Stimulated activated memory B cell treated with anti-CD40 and anti-IgM and Interleukin-4, amounts not matched to agents 10 μg/mL and 1 μg/mL and 100 μg/mL, for 72 hours (primary cell): ENCODE measurements around the gene EHD2.
"Not testable (repeated sequence)": the region's sequence is repeated elsewhere in the genome, so short reads cannot be mapped to it uniquely, and the experiment has no call there.

ENCODE experiments used
- ATAC-seq: fragments of 150-1000 bp; cut with Tn5 transposase; 2 replicates; pipeline ENCODE4 v1.10.0; 2021
- H3K27ac Mint-ChIP-seq: one replicate; pipeline ENCODE4 v1.8.0; 2022; ENCODE audit warnings: mild to moderate bottlenecking, mixed read lengths
- H3K27me3 Mint-ChIP-seq: one replicate; pipeline ENCODE4 v1.8.0; 2022; ENCODE audit warnings: mixed read lengths
- H3K36me3 Mint-ChIP-seq: one replicate; pipeline ENCODE4 v1.8.0; 2022; ENCODE audit warnings: mixed read lengths
- H3K4me1 Mint-ChIP-seq: one replicate; pipeline ENCODE4 v1.8.0; 2022; ENCODE audit warnings: mixed read lengths
- H3K4me3 Mint-ChIP-seq: one replicate; pipeline ENCODE4 v1.8.0; 2022; ENCODE audit warnings: mild to moderate bottlenecking, moderate library complexity, mixed read lengths
- H3K9me3 Mint-ChIP-seq: one replicate; pipeline ENCODE4 v1.8.0; 2022; ENCODE audit warnings: mixed read lengths

EHD2 gene

DNA sequence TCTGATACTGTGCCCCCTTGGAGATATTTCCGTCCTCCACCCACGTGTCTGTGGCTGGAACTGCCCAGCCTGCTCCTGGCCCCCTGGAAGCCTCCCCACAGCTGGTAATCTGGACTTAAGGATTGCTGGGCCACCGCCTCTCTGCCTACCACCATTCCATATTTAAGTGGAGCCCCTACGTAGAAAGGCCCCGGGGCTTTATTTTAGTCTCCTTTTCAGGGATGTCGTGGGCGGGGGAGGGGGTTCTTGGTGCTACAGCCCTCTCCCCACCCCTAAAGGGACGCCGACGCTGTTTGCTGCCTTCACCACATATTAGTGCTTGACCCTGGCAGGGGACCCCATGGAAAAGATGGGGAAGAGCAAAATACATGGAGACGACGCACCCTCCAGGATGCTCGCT is 29.4 kb downstream of the EHD2 start:
- peak overlapping the region; percentile 82 for H3K4me3 Mint-ChIP-seq
- H3K36me3 Mint-ChIP-seq: no peaks in the 10 kb centered on the region
- H3K27me3 Mint-ChIP-seq: no peaks in the 10 kb centered on the region
- peaks cover 32% of the 10 kb centered on the region for H3K4me1 Mint-ChIP-seq
- peaks cover 7% of the 10 kb centered on the region for H3K9me3 Mint-ChIP-seq
- H3K27ac Mint-ChIP-seq: peak overlapping the region; percentile 62
- ATAC-seq: no peak

DNA sequence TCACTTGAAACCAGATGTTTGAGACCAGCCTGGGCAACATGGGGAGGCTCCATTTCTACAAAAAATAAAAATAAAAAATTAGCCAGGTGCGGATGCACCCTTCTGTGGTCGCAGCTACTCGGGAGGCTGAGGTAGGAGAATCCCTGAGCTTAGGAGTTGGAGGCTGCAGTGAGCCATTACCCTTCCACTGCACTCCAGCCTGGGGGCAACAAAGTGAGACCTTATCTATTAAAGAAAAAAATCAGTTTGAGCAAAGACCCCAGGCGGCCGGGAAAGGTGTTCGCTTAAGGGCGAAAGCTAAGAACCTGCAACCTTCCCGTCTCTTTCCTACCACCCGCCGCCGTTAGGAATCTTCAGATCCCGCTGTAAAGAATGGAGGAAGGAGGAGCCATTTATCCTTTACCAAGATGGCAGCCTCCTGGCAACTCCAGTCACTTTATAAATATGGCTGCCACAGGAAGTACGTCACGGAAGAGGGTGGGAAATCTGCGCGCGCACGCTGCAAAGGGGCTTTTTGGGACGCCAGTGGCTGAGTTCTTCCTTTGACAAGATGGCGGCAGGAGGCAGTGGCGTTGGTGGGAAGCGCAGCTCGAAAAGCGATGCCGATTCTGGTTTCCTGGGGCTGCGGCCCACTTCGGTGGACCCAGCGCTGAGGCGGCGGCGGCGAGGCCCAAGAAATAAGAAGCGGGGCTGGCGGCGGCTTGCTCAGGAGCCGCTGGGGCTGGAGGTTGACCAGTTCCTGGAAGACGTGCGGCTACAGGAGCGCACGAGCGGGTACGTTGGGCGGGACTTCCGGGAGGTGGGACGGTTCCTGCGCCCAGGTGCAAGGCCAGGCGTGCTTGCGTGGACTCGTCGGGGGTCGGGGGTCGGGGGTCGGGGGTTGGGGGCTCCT is 32.0 kb downstream of the EHD2 start, which contains the start of gene NOP53:
NOP53 (plus strand) TSS at position 537 of the 892 bp plus-strand sequence; CDS start at position 551, 14 bp downstream.
- no peaks in the 10 kb centered on the region for H3K27me3 Mint-ChIP-seq
- H3K9me3 Mint-ChIP-seq: peaks cover 7% of the 10 kb centered on the region
- peak; percentile 86 for ATAC-seq
- H3K4me3 Mint-ChIP-seq: peak within 1 kb of the TSS; percentile 88
- peaks cover 48% of the 10 kb centered on the region for H3K4me1 Mint-ChIP-seq
- H3K36me3 Mint-ChIP-seq: peaks cover 24% of the 10 kb centered on the region
- H3K27ac Mint-ChIP-seq: peak within 1 kb of the TSS; percentile 99

DNA sequence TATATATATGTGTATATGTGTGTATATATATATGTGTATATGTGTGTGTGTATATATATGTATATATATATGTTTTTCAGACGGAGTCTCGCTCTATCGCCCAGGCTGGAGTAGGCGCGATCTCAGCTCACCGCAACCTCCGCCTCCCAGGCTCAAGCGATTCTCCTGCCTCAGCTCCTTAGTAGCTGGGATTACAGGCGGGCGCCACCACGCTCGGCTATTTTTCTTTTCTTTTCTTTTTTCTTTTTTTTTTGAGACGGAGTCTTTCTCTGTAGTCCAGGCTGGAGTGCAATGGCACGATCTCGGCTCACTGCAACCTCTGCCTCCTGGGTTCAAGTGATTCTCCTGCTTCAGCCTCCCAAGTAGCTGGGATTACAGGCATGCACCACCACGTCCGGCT is 32.9 kb downstream of the EHD2 start:
- Mint-ChIP-seq H3K4me1 (peaks cover 48% of the 10 kb centered on the region), H3K36me3 (peaks cover 31% of the 10 kb centered on the region), H3K4me3 (peak overlapping the region; percentile 88), H3K27ac (peak overlapping the region; percentile 99)
- H3K9me3 Mint-ChIP-seq, ATAC-seq, H3K27me3 Mint-ChIP-seq: not testable (repeated sequence)

DNA sequence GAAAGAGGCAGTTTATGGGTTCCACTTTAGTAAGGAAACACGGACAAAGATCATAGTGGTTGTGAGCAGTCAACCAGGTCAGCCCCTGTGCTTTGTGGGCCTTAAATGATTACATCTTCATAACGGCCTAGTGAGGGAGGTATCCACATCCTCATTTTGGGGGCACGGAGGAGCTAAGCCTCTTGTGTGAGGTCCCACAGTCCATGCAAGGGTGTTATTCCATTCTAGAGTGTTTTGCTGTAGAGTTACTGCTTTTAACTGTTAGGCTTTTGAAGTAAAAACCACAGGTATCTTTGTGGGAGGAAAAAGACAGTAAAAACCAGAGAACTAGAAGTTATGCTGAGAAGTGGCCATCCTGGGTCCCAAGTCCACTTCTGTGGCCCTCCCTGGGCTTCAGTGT is 36.1 kb downstream of the EHD2 start:
- peak overlapping the region; percentile 77 for H3K27ac Mint-ChIP-seq
- H3K4me1 Mint-ChIP-seq: peaks cover 30% of the 10 kb centered on the region
- H3K4me3 Mint-ChIP-seq: peak overlapping the region; percentile 6
- H3K9me3 Mint-ChIP-seq: no peaks in the 10 kb centered on the region
- H3K36me3 Mint-ChIP-seq: peaks cover 61% of the 10 kb centered on the region
- peak; percentile 83 for ATAC-seq
- H3K27me3 Mint-ChIP-seq: no peaks in the 10 kb centered on the region

DNA sequence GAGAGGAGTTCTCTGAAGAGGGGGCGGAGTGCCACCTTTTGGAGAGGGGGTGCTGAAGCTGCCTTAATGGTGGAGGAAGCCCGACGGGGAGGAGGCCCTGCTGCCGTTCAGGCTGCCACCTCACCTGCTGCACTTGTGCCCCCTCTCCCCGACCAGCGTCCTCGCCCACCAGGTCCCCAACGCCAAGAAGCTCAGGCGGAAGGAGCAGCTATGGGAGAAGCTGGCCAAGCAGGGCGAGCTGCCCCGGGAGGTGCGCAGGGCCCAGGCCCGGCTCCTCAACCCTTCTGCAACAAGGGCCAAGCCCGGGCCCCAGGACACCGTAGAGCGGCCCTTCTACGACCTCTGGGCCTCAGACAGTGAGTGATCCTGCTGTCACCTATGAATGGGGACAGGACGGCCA is 37.5 kb downstream of the EHD2 start:
- peaks cover 66% of the 10 kb centered on the region for H3K36me3 Mint-ChIP-seq

DNA sequence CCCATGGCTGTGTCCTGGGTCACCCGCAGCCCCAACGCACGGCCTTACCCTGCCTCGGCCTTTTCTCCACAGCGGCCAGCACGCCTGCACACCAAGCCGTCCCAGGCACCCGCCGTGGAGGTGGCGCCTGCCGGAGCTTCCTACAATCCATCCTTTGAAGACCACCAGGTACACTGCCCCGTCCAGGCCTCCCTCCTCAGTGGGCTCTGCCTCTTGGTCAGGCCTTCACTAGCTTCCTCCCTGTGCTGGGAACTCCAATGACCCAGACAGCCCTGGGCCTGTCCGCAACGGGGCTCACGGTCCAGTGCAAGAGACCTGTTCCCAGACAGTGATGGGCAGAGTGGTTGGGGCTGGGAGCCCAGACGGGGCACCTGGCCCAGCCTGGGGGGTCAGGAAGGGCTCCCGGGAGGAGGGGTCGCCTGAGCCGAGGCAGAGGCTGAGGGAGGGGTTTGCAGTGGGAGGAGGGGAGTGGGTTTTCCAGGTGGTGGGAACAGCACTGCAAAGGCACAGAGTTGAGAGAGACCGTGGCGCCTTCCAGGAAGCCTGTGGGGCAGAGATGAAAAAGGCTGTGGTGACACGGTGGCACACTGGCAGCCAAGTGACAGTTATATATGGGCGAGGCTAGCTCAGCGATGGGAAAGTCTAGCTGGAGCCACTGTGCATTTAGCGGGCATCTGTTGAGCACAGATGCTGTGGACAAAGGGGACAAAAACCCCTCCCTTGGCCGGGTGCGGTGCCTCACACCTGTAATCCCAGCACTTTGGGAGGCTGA is 39.4 kb downstream of the EHD2 start:
- Mint-ChIP-seq H3K27me3 (no peaks in the 10 kb centered on the region), H3K4me3 (no peak overlapping the region), H3K27ac (no peak overlapping the region), H3K9me3 (peaks cover 3% of the 10 kb centered on the region), H3K36me3 (peaks cover 84% of the 10 kb centered on the region), H3K4me1 (peaks cover 22% of the 10 kb centered on the region)
- no peak for ATAC-seq

More for the DNA sequence above, 37.5 kb downstream of the EHD2 start:
- Mint-ChIP-seq H3K4me3 (no peak overlapping the region), H3K4me1 (peaks cover 30% of the 10 kb centered on the region), H3K27me3 (no peaks in the 10 kb centered on the region), H3K27ac (no peak overlapping the region), H3K9me3 (no peaks in the 10 kb centered on the region)
- no peak for ATAC-seq

GRCh38 chr19:47754206-47755064 is 41.2 kb downstream of the EHD2 start:
- no peak overlapping the region for H3K4me3 Mint-ChIP-seq
- peak; percentile 34 for ATAC-seq
- H3K27ac Mint-ChIP-seq: no peak overlapping the region
- H3K9me3 Mint-ChIP-seq: peaks cover 7% of the 10 kb centered on the region
- no peaks in the 10 kb centered on the region for H3K27me3 Mint-ChIP-seq
- H3K4me1 Mint-ChIP-seq: peaks cover 5% of the 10 kb centered on the region
- peaks cover 86% of the 10 kb centered on the region for H3K36me3 Mint-ChIP-seq

GRCh38 chr19:47755065-47755761 is 42.0 kb downstream of the EHD2 start:
- Mint-ChIP-seq H3K27me3 (no peaks in the 10 kb centered on the region), H3K4me1 (peaks cover 2% of the 10 kb centered on the region), H3K27ac (no peak overlapping the region), H3K36me3 (peaks cover 79% of the 10 kb centered on the region), H3K9me3 (peaks cover 7% of the 10 kb centered on the region), H3K4me3 (no peak overlapping the region)
- no peak for ATAC-seq

DNA sequence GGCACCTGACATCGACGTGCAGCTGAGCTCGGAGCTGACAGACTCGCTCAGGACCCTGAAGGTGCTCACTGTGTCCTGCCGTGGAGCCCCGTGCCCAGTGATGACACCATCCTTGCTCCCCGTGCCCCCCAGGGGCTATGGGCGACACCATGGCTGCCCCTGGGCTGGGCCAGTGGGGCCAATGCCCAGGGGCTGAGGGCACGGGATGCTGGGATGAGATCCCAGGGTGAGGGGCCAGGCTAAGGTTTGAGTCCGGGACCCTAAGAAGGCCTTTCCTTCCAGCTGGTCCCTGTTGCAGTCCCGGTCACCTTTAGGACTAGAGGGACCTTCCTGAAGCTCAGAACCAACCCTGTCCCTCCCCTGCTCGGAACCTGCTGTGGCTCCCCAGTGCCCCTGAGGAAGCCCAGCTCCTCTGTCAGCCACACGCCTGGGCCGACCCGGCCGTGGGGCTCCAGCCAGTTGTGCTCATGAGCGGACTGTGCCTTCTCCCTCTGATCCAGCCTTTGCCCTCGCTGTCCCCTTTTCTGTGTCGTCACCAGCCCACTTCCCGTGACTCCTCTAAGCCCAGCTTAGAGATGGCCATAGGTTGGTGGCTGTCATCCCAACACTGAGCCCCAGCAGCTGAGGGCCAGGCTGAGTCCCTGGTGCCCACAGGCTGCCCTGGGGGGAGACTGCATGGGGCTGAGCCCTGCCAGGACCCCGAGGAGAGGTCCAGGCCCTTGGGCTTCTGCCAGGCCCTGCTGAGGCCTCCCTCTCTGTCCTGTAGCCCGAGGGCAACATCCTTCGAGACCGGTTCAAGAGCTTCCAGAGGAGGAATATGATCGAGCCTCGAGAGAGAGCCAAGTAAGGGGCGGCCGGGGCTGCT is 42.8 kb downstream of the EHD2 start:
- H3K36me3 Mint-ChIP-seq: peaks cover 73% of the 10 kb centered on the region
- ATAC-seq: no peak
- peaks cover 7% of the 10 kb centered on the region for H3K9me3 Mint-ChIP-seq
- no peak overlapping the region for H3K4me3 Mint-ChIP-seq
- H3K27me3 Mint-ChIP-seq: no peaks in the 10 kb centered on the region
- no peak overlapping the region for H3K27ac Mint-ChIP-seq
- H3K4me1 Mint-ChIP-seq: peaks cover 10% of the 10 kb centered on the region

DNA sequence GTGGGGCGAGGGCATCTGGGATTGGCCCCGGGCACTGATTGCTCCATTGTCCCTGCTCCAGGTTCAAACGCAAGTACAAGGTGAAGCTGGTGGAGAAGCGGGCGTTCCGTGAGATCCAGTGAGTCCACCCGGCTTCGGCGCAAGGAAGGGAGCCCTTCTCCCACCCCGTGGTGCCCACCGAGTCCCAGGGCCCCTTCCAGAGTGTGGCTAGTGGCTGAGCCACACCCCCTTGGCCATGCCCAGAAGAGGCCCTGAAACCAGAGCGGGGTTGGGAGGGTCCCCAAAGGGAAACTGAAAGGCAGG is 43.4 kb downstream of the EHD2 start:
- no peak for ATAC-seq
- peaks cover 67% of the 10 kb centered on the region for H3K36me3 Mint-ChIP-seq
- H3K27ac Mint-ChIP-seq: no peak overlapping the region

GRCh38 chr19:47756953-47757608 is 43.9 kb downstream of the EHD2 start:
- ATAC-seq: no peak
- no peak overlapping the region for H3K4me3 Mint-ChIP-seq
- H3K27ac Mint-ChIP-seq: no peak overlapping the region
- H3K4me1 Mint-ChIP-seq: peaks cover 21% of the 10 kb centered on the region
- no peaks in the 10 kb centered on the region for H3K27me3 Mint-ChIP-seq
- H3K36me3 Mint-ChIP-seq: peaks cover 64% of the 10 kb centered on the region
- H3K9me3 Mint-ChIP-seq: peaks cover 7% of the 10 kb centered on the region

More for the DNA sequence above, 43.4 kb downstream of the EHD2 start:
- peaks cover 7% of the 10 kb centered on the region for H3K9me3 Mint-ChIP-seq
- no peaks in the 10 kb centered on the region for H3K27me3 Mint-ChIP-seq
- H3K4me1 Mint-ChIP-seq: peaks cover 16% of the 10 kb centered on the region
- no peak overlapping the region for H3K4me3 Mint-ChIP-seq

DNA sequence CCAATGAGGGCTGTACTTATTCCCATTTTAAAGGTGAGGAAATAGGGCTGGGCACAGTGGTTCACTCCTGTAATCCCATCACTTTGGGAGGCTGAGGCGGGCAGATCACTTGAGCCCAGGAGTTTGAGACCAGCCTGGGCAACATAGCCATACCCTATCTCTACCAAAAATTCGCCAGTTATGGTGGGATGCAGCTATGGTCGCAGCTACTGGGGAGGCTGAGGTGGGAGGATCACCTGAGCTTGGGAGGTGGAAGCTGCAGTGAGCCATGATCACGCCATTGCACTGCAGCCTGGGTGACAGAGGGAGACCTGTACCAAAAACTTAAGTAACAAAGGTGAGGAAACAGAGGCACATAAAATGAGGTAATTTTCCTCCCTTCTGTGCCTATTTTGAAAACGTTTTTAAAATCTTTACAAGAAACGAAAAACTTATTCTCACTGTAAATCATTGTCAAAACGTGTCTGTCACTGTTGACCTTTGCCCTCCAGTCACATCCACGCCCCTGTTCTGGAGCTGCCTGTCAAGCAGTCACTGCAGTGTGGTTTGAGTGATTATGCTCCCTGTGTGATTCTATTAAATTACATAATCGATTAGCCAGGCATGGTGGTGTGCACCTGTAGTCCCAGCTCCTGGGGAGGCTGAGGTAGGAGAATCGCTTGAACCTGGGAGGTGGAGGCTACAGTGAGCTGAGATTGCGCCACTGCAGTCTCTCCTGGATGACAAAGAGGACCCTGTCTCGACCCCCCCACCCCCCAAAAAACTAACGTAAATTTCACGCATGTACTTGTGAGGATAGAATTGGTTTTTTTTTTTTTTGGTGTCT is 44.6 kb downstream of the EHD2 start:
- H3K9me3 Mint-ChIP-seq: peaks cover 7% of the 10 kb centered on the region
- no peak overlapping the region for H3K4me3 Mint-ChIP-seq
- no peaks in the 10 kb centered on the region for H3K27me3 Mint-ChIP-seq
- peaks cover 57% of the 10 kb centered on the region for H3K36me3 Mint-ChIP-seq
- H3K27ac Mint-ChIP-seq: no peak overlapping the region
- ATAC-seq: no peak
- H3K4me1 Mint-ChIP-seq: peaks cover 22% of the 10 kb centered on the region

- Mint-ChIP-seq H3K36me3 (peaks cover 51% of the 10 kb centered on the region), H3K4me3 (no peak overlapping the region), H3K27me3 (no peaks in the 10 kb centered on the region), H3K27ac (no peak overlapping the region), H3K4me1 (peaks cover 22% of the 10 kb centered on the region), H3K9me3 (peaks cover 7% of the 10 kb centered on the region)
- ATAC-seq: no peak
Measured at GRCh38 chr19:47758443-47758804, 45.2 kb downstream of the EHD2 start.
